ENCODE measurements around the gene MARS1. TPM values are rescaled to one million over a fixed set of nuclear protein-coding genes. Genes with fewer than 3 reads are reported as not detected.

MARS1 gene
- total RNA-seq, 1 donor from 2014 or later = 283 TPM

- H3K27ac Mint-ChIP-seq = no peak overlapping the region
- no peak for DNase-seq (ENCODE audit: low spot score)
- H3K27me3 Mint-ChIP-seq (ENCODE audit: insufficient read depth) = no peaks in the 10 kb centered on the region
- H3K4me3 Mint-ChIP-seq = no peak overlapping the region
- intact Hi-C loops (cut with micrococcal nuclease) = no loop called here
- peaks cover 15% of the 10 kb centered on the region for H3K4me1 Mint-ChIP-seq (ENCODE audit: low read depth)
- peaks cover 41% of the 10 kb centered on the region for H3K36me3 Mint-ChIP-seq (ENCODE audit: low read depth)
- no peaks in the 10 kb centered on the region for H3K9me3 Mint-ChIP-seq
Observed at GRCh38 chr12:57528176-57528575, 40.3 kb downstream of the MARS1 start.

GRCh38 chr12:57528831-57529555, 41.1 kb downstream of the MARS1 start:
- H3K36me3 Mint-ChIP-seq (ENCODE audit: low read depth) = peaks cover 43% of the 10 kb centered on the region
- no peaks in the 10 kb centered on the region for H3K9me3 Mint-ChIP-seq
- H3K4me1 Mint-ChIP-seq (ENCODE audit: low read depth) = peaks cover 7% of the 10 kb centered on the region
- no peak for DNase-seq (ENCODE audit: low spot score)
- no peak overlapping the region for H3K4me3 Mint-ChIP-seq
- no peak overlapping the region for H3K27ac Mint-ChIP-seq
- intact Hi-C loops (cut with micrococcal nuclease) = no loop called here
- H3K27me3 Mint-ChIP-seq (ENCODE audit: insufficient read depth) = no peaks in the 10 kb centered on the region

GRCh38 chr12:57529831-57530230, 42.0 kb downstream of the MARS1 start:
- no peaks in the 10 kb centered on the region for H3K9me3 Mint-ChIP-seq
- intact Hi-C loops (cut with micrococcal nuclease) = no loop called here
- no peak overlapping the region for H3K4me3 Mint-ChIP-seq
- DNase-seq (ENCODE audit: low spot score) = no peak
- no peaks in the 10 kb centered on the region for H3K4me1 Mint-ChIP-seq (ENCODE audit: low read depth)
- H3K27me3 Mint-ChIP-seq (ENCODE audit: insufficient read depth) = no peaks in the 10 kb centered on the region
- no peak overlapping the region for H3K27ac Mint-ChIP-seq
- peaks cover 44% of the 10 kb centered on the region for H3K36me3 Mint-ChIP-seq (ENCODE audit: low read depth)

GRCh38 chr12:57530396-57531142, 42.7 kb downstream of the MARS1 start:
- Mint-ChIP-seq H3K36me3 (ENCODE audit: low read depth) (peaks cover 48% of the 10 kb centered on the region), H3K27me3 (ENCODE audit: insufficient read depth) (no peaks in the 10 kb centered on the region), H3K9me3 (no peaks in the 10 kb centered on the region), H3K4me1 (ENCODE audit: low read depth) (no peaks in the 10 kb centered on the region), H3K4me3 (no peak overlapping the region), H3K27ac (no peak overlapping the region)
- no peak for DNase-seq (ENCODE audit: low spot score)
- intact Hi-C loops (cut with micrococcal nuclease) = no loop called here

- DNase-seq (ENCODE audit: low spot score) = no peak
- H3K36me3 Mint-ChIP-seq (ENCODE audit: low read depth) = peaks cover 45% of the 10 kb centered on the region
- no peaks in the 10 kb centered on the region for H3K27me3 Mint-ChIP-seq (ENCODE audit: insufficient read depth)
- intact Hi-C loops (cut with micrococcal nuclease) = no loop called here
- no peaks in the 10 kb centered on the region for H3K9me3 Mint-ChIP-seq
- no peak overlapping the region for H3K27ac Mint-ChIP-seq
- H3K4me1 Mint-ChIP-seq (ENCODE audit: low read depth) = no peaks in the 10 kb centered on the region
- no peak overlapping the region for H3K4me3 Mint-ChIP-seq
Observed at GRCh38 chr12:57531836-57532235, 44.0 kb downstream of the MARS1 start.

- intact Hi-C loops (cut with micrococcal nuclease) = no loop called here
- Mint-ChIP-seq H3K4me3 (no peak overlapping the region), H3K27ac (no peak overlapping the region), H3K27me3 (ENCODE audit: insufficient read depth) (no peaks in the 10 kb centered on the region), H3K36me3 (ENCODE audit: low read depth) (peaks cover 41% of the 10 kb centered on the region), H3K9me3 (no peaks in the 10 kb centered on the region), H3K4me1 (ENCODE audit: low read depth) (peaks cover 2% of the 10 kb centered on the region)
- no peak for DNase-seq (ENCODE audit: low spot score)
Observed at GRCh38 chr12:57533108-57533507, 45.2 kb downstream of the MARS1 start.

- intact Hi-C loops (cut with micrococcal nuclease) = no loop called here
- Mint-ChIP-seq H3K4me1 (ENCODE audit: low read depth) (peaks cover 5% of the 10 kb centered on the region), H3K9me3 (no peaks in the 10 kb centered on the region), H3K4me3 (no peak overlapping the region), H3K27ac (no peak overlapping the region), H3K27me3 (ENCODE audit: insufficient read depth) (no peaks in the 10 kb centered on the region), H3K36me3 (ENCODE audit: low read depth) (peaks cover 37% of the 10 kb centered on the region)
- no peak for DNase-seq (ENCODE audit: low spot score)
Observed at GRCh38 chr12:57534250-57534649, 46.4 kb downstream of the MARS1 start.

- Mint-ChIP-seq H3K27ac (no peak overlapping the region), H3K9me3 (no peaks in the 10 kb centered on the region), H3K36me3 (ENCODE audit: low read depth) (peaks cover 35% of the 10 kb centered on the region), H3K4me1 (ENCODE audit: low read depth) (peaks cover 5% of the 10 kb centered on the region), H3K27me3 (ENCODE audit: insufficient read depth) (no peaks in the 10 kb centered on the region), H3K4me3 (no peak overlapping the region)
- intact Hi-C loops (cut with micrococcal nuclease) = no loop called here
- DNase-seq (ENCODE audit: low spot score) = no peak
Observed at GRCh38 chr12:57534991-57535543, 47.2 kb downstream of the MARS1 start.

- intact Hi-C loops (cut with micrococcal nuclease) = no loop called here
- H3K9me3 Mint-ChIP-seq = no peaks in the 10 kb centered on the region
Observed at GRCh38 chr12:57535764-57536596, 48.1 kb downstream of the MARS1 start.

GRCh38 chr12:57536597-57536942, 48.7 kb downstream of the MARS1 start:
- Mint-ChIP-seq H3K27me3 (ENCODE audit: insufficient read depth) (no peaks in the 10 kb centered on the region), H3K27ac (peak overlapping the region; percentile 24), H3K4me3 (no peak overlapping the region), H3K36me3 (ENCODE audit: low read depth) (peaks cover 37% of the 10 kb centered on the region), H3K4me1 (ENCODE audit: low read depth) (peaks cover 5% of the 10 kb centered on the region), H3K9me3 (no peaks in the 10 kb centered on the region)
- intact Hi-C loops (cut with micrococcal nuclease) = no loop called here
- DNase-seq (ENCODE audit: low spot score) = no peak

More at GRCh38 chr12:57535764-57536596, 48.1 kb downstream of the MARS1 start:
- peaks cover 5% of the 10 kb centered on the region for H3K4me1 Mint-ChIP-seq (ENCODE audit: low read depth)
- no peak overlapping the region for H3K4me3 Mint-ChIP-seq
- H3K27ac Mint-ChIP-seq = no peak overlapping the region
- peaks cover 37% of the 10 kb centered on the region for H3K36me3 Mint-ChIP-seq (ENCODE audit: low read depth)
- H3K27me3 Mint-ChIP-seq (ENCODE audit: insufficient read depth) = no peaks in the 10 kb centered on the region
- DNase-seq (ENCODE audit: low spot score) = no peak

- intact Hi-C loops (cut with micrococcal nuclease) = no loop called here
- no peaks in the 10 kb centered on the region for H3K9me3 Mint-ChIP-seq
- no peaks in the 10 kb centered on the region for H3K27me3 Mint-ChIP-seq (ENCODE audit: insufficient read depth)
- no peak overlapping the region for H3K4me3 Mint-ChIP-seq
- peaks cover 14% of the 10 kb centered on the region for H3K4me1 Mint-ChIP-seq (ENCODE audit: low read depth)
- no peak for DNase-seq (ENCODE audit: low spot score)
- peaks cover 25% of the 10 kb centered on the region for H3K36me3 Mint-ChIP-seq (ENCODE audit: low read depth)
- H3K27ac Mint-ChIP-seq = no peak overlapping the region
Observed at GRCh38 chr12:57539134-57539768, 51.4 kb downstream of the MARS1 start.

GRCh38 chr12:57541001-57541400, 53.1 kb downstream of the MARS1 start:
- Mint-ChIP-seq H3K36me3 (ENCODE audit: low read depth) (peaks cover 21% of the 10 kb centered on the region), H3K9me3 (no peaks in the 10 kb centered on the region), H3K27me3 (ENCODE audit: insufficient read depth) (no peaks in the 10 kb centered on the region), H3K27ac (no peak overlapping the region), H3K4me1 (ENCODE audit: low read depth) (peaks cover 28% of the 10 kb centered on the region), H3K4me3 (no peak overlapping the region)
- DNase-seq (ENCODE audit: low spot score) = no peak
- intact Hi-C loops (cut with micrococcal nuclease) = no loop called here

Data from activated T-helper 1 cell treated with anti-CD3 and anti-CD28 coated beads, Interleukin-12 subunit alpha, Interleukin-12 subunit beta, Interleukin-2, Interleukin-4 antibody, amounts not matched to agents 30 ng/mL and 10 ng/mL and 1 ng/mL, durations not matched to agents 14 hours and 24 hours and 36 hours (primary cell).